Caco-2 (cell line): Measurements from ENCODE around the gene DHH. TPM values are rescaled to one million over a fixed set of nuclear protein-coding genes. Genes with fewer than 3 reads are reported as not detected.

Source experiments
- BruUV-seq: library from RNA; stranded (reverse); fragments of 400-500 nt; replicated peaks from 2 replicates; lab custom pipeline; 2021; lab: Mats Ljungman, UMichigan
- CTCF ChIA-PET: fragments of 300-600 bp; sonication (Branson Sonifier 250); formaldehyde crosslinking; loops from one replicate; lab custom pipeline; 2022; ENCODE audit warnings: antibody characterized with exemption; lab: Charles Lee
- POLR2A ChIA-PET: fragments of 300-600 bp; sonication (Branson Sonifier 250); formaldehyde crosslinking; loops from one replicate; lab custom pipeline; 2022; ENCODE audit warnings: antibody characterized with exemption; lab: Charles Lee
- DNase-seq, 2 experiments: peaks; one replicate each; pipeline versions ENCODE4 v3.0.0 to v3.0.0-alpha.2; 2020 to 2022
- H3K27me3 ChIP-seq: replicated peaks from 2 replicates; pipeline ENCODE4 v1.6.0; 2011; ENCODE audit warnings: low read length; ENCODE audit not compliant: control insufficient read depth, insufficient read depth
- H3K36me3 ChIP-seq: 2 replicates; pipeline ENCODE4 v1.5.1; 2011; ENCODE audit warnings: low read length; ENCODE audit not compliant: control insufficient read depth, insufficient read depth
- H3K4me1 ChIP-seq: fragments of 250-450 bp; sonication (Bioruptor Pico); 2 replicates; pipeline ENCODE4 v1.5.1; 2020; ENCODE audit warnings: mild to moderate bottlenecking
- H3K4me3 ChIP-seq: 2 replicates; pipeline ENCODE4 v1.5.1; 2011; ENCODE audit warnings: low read depth, mild to moderate bottlenecking, control low read depth, low read length
- H3K9me3 ChIP-seq: fragments of 250-450 bp; sonication (Bioruptor Pico); 2 replicates; pipeline ENCODE4 v1.5.1; 2020; ENCODE audit warnings: mild to moderate bottlenecking, moderate library complexity
- H3K27ac Mint-ChIP-seq: one replicate; pipeline ENCODE4 v1.8.0; 2022; ENCODE audit warnings: mixed read lengths; ENCODE audit not compliant: unreplicated experiment
- H3K27me3 Mint-ChIP-seq: one replicate; pipeline ENCODE4 v1.8.0; 2022; ENCODE audit warnings: mixed read lengths; ENCODE audit not compliant: insufficient read depth, unreplicated experiment
- H3K36me3 Mint-ChIP-seq: one replicate; pipeline ENCODE4 v1.8.0; 2022; ENCODE audit warnings: mild to moderate bottlenecking, mixed read lengths; ENCODE audit not compliant: insufficient read depth, unreplicated experiment
- H3K4me1 Mint-ChIP-seq: one replicate; pipeline ENCODE4 v1.8.0; 2022; ENCODE audit warnings: low read depth, mixed read lengths; ENCODE audit not compliant: unreplicated experiment
- H3K4me3 Mint-ChIP-seq: one replicate; pipeline ENCODE4 v1.8.0; 2022; ENCODE audit warnings: mild to moderate bottlenecking, moderate library complexity, mixed read lengths; ENCODE audit not compliant: unreplicated experiment
- H3K9me3 Mint-ChIP-seq: one replicate; pipeline ENCODE4 v1.8.0; 2022; ENCODE audit warnings: mixed read lengths; ENCODE audit not compliant: unreplicated experiment
- CTCF ChIP-seq, 2 experiments: fragments of 200-600 bp in 1 of 2; IDR thresholded peaks; 1 replicate in 1 of 2; 2 replicates in 1 of 2; pipeline versions ENCODE4 v1.5.1 to v1.8.0; 2011 to 2022; ENCODE audit warnings: antibody characterized with exemption in 1 of 2, control low read depth in 1 of 2, inconsistent platforms in 1 of 2, low read depth in 1 of 2, low read length in 1 of 2, mild to moderate bottlenecking in 1 of 2, moderate library complexity in 1 of 2; ENCODE audit not compliant: insufficient read depth in 1 of 2, severe bottlenecking in 1 of 2, unreplicated experiment in 1 of 2
- intact Hi-C: fragments of 100-400 bp; cut with micrococcal nuclease; formaldehyde crosslinking; loops from one replicate; pipeline ENCODE4 v1.10.0; 2022; ENCODE audit not compliant: unreplicated experiment
- total RNA-seq: library from RNA; stranded (reverse); gene quantifications from 2 replicates; pipeline ENCODE4 v1.2.3, GENCODE V29; 2022

The DHH gene
- total RNA-seq, 1 experiment from 2014 or later: 0.16 TPM

DNA sequence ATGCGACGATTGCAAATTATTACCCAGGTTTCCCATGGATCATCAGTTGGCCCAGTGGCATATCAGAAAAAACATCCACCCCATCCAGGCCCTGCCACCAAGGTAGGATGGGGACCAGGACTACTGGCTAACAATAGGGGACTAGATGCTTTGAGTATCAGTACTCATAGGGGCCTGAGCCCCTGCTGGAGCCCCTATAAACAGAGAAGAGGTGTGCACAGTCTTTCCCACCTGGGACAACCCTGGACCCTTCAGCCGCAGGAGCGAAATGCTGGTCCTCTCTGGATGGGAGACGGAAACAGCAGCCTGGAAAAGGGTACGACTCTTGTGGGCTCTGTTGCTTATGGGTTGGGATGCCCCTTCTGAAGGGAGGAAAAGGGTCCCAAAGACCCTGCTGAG is 5.7 kb downstream of the DHH start:
- Mint-ChIP-seq H3K4me1 (peaks cover 5% of the 10 kb centered on the region), H3K4me3 (peak overlapping the region; percentile 50), H3K27ac (no peak overlapping the region), H3K9me3 (no peaks in the 10 kb centered on the region), H3K36me3 (peaks cover 5% of the 10 kb centered on the region), H3K27me3 (peaks cover 23% of the 10 kb centered on the region)
- H3K36me3 ChIP-seq: no peaks in the 10 kb centered on the region
- TF ChIP-seq CTCF (IDR thresholded peaks at IDR 0.05; ENCODE audit: insufficient read depth in 1 of 2, low read depth in 1 of 2, low read length in 1 of 2, severe bottlenecking in 1 of 2, unreplicated experiment in 1 of 2): no peak
- no peak for DNase-seq
- CTCF ChIA-PET: interaction anchor here (0.6 to 2.8 kb wide), 25 partner anchors 8 to 147 kb away, joined by 3 to 81 read pairs (median 7); partner anchors contain the start of genes LMBR1L, RHEBL1 and TUBA1B
- peaks cover 13% of the 10 kb centered on the region; the same call in 1 of the 2 replicates for H3K27me3 ChIP-seq
- POLR2A ChIA-PET: interaction anchor here (1.2 to 1.5 kb wide), 2 partner anchors 32 to 42 kb away, joined by 5 to 6 read pairs; partner anchors contain the start of gene TUBA1B
- no peaks in the 10 kb centered on the region for H3K9me3 ChIP-seq
- BruUV-seq: no TSS peak
- H3K4me1 ChIP-seq: peaks cover 11% of the 10 kb centered on the region
- intact Hi-C loops: loop anchor here (1.0 kb wide), 6 partner anchors 9 to 145 kb away; partner anchors contain the start of gene LMBR1L
- H3K4me3 ChIP-seq: no peak overlapping the region

DNA sequence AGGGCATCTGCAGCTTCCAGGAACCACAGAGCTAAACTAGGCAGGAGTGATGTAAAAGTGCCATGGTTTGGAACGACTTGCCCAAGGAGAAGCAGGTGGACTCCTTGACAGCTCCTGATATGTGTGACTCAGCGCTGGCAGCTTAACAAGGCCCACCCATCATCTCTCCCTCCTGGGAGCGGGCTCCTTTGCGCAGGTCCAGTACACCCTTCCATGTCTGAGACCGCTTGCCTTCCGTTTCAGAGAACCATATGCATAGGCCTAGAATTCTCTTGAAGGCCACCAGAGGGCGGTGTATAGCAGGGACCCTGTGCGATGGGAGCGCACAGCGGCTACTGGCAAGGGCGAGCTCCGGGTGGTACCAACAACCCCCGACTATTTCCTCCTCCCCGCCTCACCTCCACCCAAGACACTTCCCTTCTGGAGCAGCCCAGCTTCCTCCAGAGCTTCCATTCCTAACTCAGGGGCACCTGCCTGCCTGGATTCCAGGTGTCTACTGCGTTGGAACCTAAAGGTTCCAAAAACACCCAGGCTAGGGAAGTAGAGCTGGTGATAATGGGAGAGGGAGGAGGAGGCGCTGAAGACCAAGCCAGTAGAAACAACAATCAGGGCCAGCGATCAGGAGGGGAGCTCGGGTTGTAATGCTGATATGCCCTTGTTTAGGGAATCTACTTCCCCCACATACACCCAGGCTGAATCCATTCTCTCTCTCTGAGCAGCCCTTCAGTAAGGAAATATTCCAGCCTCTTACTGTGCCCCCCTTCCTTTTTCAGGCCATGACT is 6.3 kb downstream of the DHH start:
- no peaks in the 10 kb centered on the region for H3K36me3 ChIP-seq
- peaks cover 8% of the 10 kb centered on the region; the same call in 1 of the 2 replicates for H3K27me3 ChIP-seq
- no peak overlapping the region for H3K27ac Mint-ChIP-seq
- H3K4me3 ChIP-seq: no peak overlapping the region
- no TSS peak for BruUV-seq
- intact Hi-C loops: loop anchor here (1.0 kb wide), 6 partner anchors 10 to 146 kb away; partner anchors contain the start of gene LMBR1L
- peaks cover 11% of the 10 kb centered on the region for H3K4me1 ChIP-seq
- H3K9me3 Mint-ChIP-seq: no peaks in the 10 kb centered on the region
- ChIA-PET CTCF (interaction anchor here (0.6 to 2.8 kb wide), 25 partner anchors 8 to 156 kb away, joined by 3 to 81 read pairs (median 6); partner anchors contain the start of genes LMBR1L, RHEBL1 and TUBA1B), POLR2A (interaction anchor here (0.6 to 1.5 kb wide), 3 partner anchors 18 to 43 kb away, joined by 3 to 6 read pairs (median 5); partner anchors contain the start of genes RHEBL1 and TUBA1B)
- peak overlapping the region; percentile 50 for H3K4me3 Mint-ChIP-seq
- DNase-seq: peak; percentile 84
- peak; percentile 91 to 97 for TF ChIP-seq CTCF (IDR thresholded peaks at IDR 0.05; ENCODE audit: insufficient read depth in 1 of 2, low read depth in 1 of 2, low read length in 1 of 2, severe bottlenecking in 1 of 2, unreplicated experiment in 1 of 2)
- H3K27me3 Mint-ChIP-seq: peaks cover 19% of the 10 kb centered on the region
- H3K36me3 Mint-ChIP-seq: peaks cover 5% of the 10 kb centered on the region
- H3K9me3 ChIP-seq: no peaks in the 10 kb centered on the region
- H3K4me1 Mint-ChIP-seq: no peaks in the 10 kb centered on the region

GRCh38 chr12:49086116-49086515 is 8.5 kb downstream of the DHH start:
- Mint-ChIP-seq H3K4me3 (no peak overlapping the region), H3K27ac (no peak overlapping the region), H3K36me3 (peaks cover 5% of the 10 kb centered on the region), H3K4me1 (no peaks in the 10 kb centered on the region), H3K27me3 (peaks cover 10% of the 10 kb centered on the region), H3K9me3 (no peaks in the 10 kb centered on the region)
- Histone ChIP-seq H3K4me3 (no peak overlapping the region), H3K4me1 (peaks cover 4% of the 10 kb centered on the region; the same call in 1 of the 2 replicates), H3K36me3 (no peaks in the 10 kb centered on the region), H3K9me3 (no peaks in the 10 kb centered on the region), H3K27me3 (peaks cover 7% of the 10 kb centered on the region; the same call in 1 of the 2 replicates)
- no peak for DNase-seq
- no TSS peak for BruUV-seq
- TF ChIP-seq CTCF (IDR thresholded peaks at IDR 0.05; ENCODE audit: insufficient read depth in 1 of 2, low read depth in 1 of 2, low read length in 1 of 2, severe bottlenecking in 1 of 2, unreplicated experiment in 1 of 2): no peak
- CTCF ChIA-PET: interaction anchor here (0.6 to 1.9 kb wide), 4 partner anchors 9 to 35 kb away, joined by 3 to 12 read pairs (median 4); partner anchors contain the start of genes DHH and LMBR1L
- intact Hi-C loops: no loop called here
- POLR2A ChIA-PET: interaction anchor here (0.9 kb wide), 1 partner anchor 16 kb away, joined by 4 read pairs; the partner anchor contains the start of gene RHEBL1
